ENCODE measurements around the gene USP25.

DNA sequence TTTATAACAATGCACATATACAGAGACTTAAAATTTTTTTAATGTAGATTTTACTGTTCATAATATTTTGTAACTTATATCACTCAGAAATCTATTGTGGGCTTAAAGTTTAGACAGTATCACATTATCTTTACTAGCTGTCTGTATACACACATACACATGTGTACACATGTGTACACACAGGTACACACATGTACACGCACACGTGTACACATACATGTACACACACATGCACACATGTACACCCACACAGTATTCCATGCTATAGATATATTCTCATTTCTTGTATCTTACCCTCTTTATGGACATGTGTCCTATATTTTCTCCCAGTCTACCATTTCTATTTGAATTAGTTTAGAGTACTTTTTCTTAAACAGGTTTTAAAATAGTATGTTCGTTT is 123.3 kb downstream of the USP25 start:
- TF ChIP-seq YY1 (IDR thresholded peaks at IDR 0.05; ENCODE audit: low read depth): no peak
- TF ChIP-seq EGR1 (IDR thresholded peaks at IDR 0.05): no peak
- TF ChIP-seq TAF1 (IDR thresholded peaks at IDR 0.05; ENCODE audit: low read depth): no peak
- TF ChIP-seq TEAD4 (IDR thresholded peaks at IDR 0.05): no peak
- no peak for TF ChIP-seq CREB1 (IDR thresholded peaks at IDR 0.05; ENCODE audit: low read depth)
- TF ChIP-seq, protein P1, sequence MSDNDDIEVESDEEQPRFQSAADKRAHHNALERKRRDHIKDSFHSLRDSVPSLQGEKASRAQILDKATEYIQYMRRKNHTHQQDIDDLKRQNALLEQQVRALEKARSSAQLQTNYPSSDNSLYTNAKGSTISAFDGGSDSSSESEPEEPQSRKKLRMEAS (IDR thresholded peaks at IDR 0.05): no peak
- no peak for TF ChIP-seq EP300 (IDR thresholded peaks at IDR 0.05; ENCODE audit: borderline replicate concordance)
- no peak for TF ChIP-seq RAD21 (IDR thresholded peaks at IDR 0.05; ENCODE audit: low read depth)
- no peak for TF ChIP-seq CEBPB (IDR thresholded peaks at IDR 0.05)
- no peak for TF ChIP-seq ZBTB7A (IDR thresholded peaks at IDR 0.05; ENCODE audit: low read depth)
- TF ChIP-seq TCF12 (IDR thresholded peaks at IDR 0.05; ENCODE audit: low read depth): no peak
- TF ChIP-seq, protein P2, sequence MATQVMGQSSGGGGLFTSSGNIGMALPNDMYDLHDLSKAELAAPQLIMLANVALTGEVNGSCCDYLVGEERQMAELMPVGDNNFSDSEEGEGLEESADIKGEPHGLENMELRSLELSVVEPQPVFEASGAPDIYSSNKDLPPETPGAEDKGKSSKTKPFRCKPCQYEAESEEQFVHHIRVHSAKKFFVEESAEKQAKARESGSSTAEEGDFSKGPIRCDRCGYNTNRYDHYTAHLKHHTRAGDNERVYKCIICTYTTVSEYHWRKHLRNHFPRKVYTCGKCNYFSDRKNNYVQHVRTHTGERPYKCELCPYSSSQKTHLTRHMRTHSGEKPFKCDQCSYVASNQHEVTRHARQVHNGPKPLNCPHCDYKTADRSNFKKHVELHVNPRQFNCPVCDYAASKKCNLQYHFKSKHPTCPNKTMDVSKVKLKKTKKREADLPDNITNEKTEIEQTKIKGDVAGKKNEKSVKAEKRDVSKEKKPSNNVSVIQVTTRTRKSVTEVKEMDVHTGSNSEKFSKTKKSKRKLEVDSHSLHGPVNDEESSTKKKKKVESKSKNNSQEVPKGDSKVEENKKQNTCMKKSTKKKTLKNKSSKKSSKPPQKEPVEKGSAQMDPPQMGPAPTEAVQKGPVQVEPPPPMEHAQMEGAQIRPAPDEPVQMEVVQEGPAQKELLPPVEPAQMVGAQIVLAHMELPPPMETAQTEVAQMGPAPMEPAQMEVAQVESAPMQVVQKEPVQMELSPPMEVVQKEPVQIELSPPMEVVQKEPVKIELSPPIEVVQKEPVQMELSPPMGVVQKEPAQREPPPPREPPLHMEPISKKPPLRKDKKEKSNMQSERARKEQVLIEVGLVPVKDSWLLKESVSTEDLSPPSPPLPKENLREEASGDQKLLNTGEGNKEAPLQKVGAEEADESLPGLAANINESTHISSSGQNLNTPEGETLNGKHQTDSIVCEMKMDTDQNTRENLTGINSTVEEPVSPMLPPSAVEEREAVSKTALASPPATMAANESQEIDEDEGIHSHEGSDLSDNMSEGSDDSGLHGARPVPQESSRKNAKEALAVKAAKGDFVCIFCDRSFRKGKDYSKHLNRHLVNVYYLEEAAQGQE (IDR thresholded peaks at IDR 0.05; ENCODE audit: low read depth): no peak

All from Ishikawa (cell line).